Large intestine (tissue), 3 donors: ENCODE results near the gene GPR50. TPM values are rescaled to one million over a fixed set of nuclear protein-coding genes. Genes with fewer than 3 reads are reported as not detected.
A peak's percentile ranks its signal among the peaks of the same experiment; 100 is the strongest.

ENCODE experiments used
- DNase-seq, 2 donors: peaks; one replicate each; pipeline versions ENCODE4 v3.0.0 to v3.0.0-alpha.2; 2013
- H3K27ac ChIP-seq: one replicate; pipeline ENCODE4 v1.5.1; 2013; ENCODE audit warnings: low read length
- H3K27me3 ChIP-seq: 2 replicates; pipeline ENCODE4 v1.6.1; 2013; ENCODE audit warnings: low read length; ENCODE audit not compliant: control insufficient read depth, insufficient read depth
- H3K36me3 ChIP-seq: 2 replicates; pipeline ENCODE4 v1.6.1; 2013; ENCODE audit warnings: low read length; ENCODE audit not compliant: control insufficient read depth, insufficient read depth
- H3K4me1 ChIP-seq: one replicate; pipeline ENCODE4 v1.6.1; 2013; ENCODE audit warnings: low read length; ENCODE audit not compliant: control insufficient read depth, insufficient read depth
- H3K4me3 ChIP-seq: one replicate; pipeline ENCODE4 v1.5.1; 2013; ENCODE audit warnings: low read length
- H3K9me3 ChIP-seq: one replicate; pipeline ENCODE4 v1.6.1; 2013; ENCODE audit warnings: mild to moderate bottlenecking, low read depth, low read length, moderate library complexity; ENCODE audit not compliant: control insufficient read depth
- WGBS: methylation state at CpG from one replicate; pipeline ENCODE4 v1.1.5; 2013; ENCODE audit warnings: low lambda C conversion rate; ENCODE audit not compliant: insufficient coverage; 5-methylcytosine and 5-hydroxymethylcytosine counted together
- polyA plus RNA-seq: library from polyadenylated mRNA; unstranded; fragments of 120-200 nt; gene quantifications from one replicate; pipeline ENCODE4 v1.2.1, GENCODE V29; 2013

Gene GPR50
- polyA plus RNA-seq, 1 donor, result not detected

- no peak overlapping the region for H3K4me3 ChIP-seq
- H3K27me3 ChIP-seq, result peaks cover 62% of the 10 kb centered on the region
These were observed 911 bp upstream of the GPR50 start for GRCh38 chrX:151175283-151176062.

DNA sequence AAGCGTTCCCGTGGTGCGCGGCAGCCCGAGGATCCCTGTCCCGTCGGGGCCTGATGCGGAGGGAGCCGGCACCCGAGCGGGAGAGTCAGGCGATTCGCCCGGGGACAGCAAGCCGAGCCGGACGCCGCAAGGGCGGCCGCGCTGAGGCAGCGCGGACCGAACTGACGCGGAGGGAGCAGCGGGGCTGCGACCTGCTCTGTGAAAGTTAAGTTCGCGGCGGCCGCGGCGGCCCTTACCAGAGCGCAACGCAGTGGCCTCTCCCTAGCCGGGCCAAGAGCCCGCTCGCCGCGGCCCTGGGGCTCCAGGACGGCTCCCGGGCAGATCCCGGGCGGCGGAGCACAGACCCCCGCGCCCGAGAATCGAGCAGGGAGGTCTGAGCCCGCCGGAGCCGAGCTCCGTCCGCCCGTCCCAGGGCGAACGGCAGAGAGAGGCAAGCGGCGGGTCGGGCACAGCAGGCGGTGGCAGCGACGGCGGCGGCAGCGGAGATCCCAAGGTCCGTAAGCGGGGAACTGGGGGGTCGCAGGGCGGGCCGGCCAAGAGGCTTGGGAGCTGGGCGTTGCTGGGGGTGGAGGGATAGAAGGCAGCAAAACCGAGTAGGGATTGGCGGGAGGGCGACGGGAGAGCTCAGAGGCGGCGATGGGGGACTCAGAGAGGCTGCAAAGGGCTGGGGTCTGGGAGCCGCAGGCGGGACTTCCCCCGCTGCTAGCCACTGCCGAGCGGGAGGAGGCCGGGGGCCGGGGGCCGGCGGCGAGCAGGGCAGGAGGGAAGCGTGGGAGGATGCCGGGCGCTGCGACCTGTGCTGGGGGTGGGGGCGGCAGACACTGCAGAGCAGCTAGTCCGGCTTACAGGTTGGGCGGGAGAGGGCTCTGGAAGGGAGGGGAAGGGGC is 1.0 kb downstream of the GPR50 start:
- Histone ChIP-seq H3K27ac (no peak overlapping the region), H3K27me3 (peaks cover 64% of the 10 kb centered on the region), H3K4me1 (no peaks in the 10 kb centered on the region), H3K9me3 (no peaks in the 10 kb centered on the region), H3K4me3 (no peak overlapping the region), H3K36me3 (no peaks in the 10 kb centered on the region)
- DNase-seq, result peak in 1 of 2 donors; percentile 1
- no CpG with 5 or more reads among the region's 96 CpGs for WGBS

More at GRCh38 chrX:151175283-151176062, 911 bp upstream of the GPR50 start:
- no CpG with 5 or more reads among the region's 54 CpGs for WGBS
- Histone ChIP-seq H3K4me1 (no peaks in the 10 kb centered on the region), H3K9me3 (no peaks in the 10 kb centered on the region), H3K27ac (no peak overlapping the region), H3K36me3 (no peaks in the 10 kb centered on the region)
- no peak for DNase-seq

- Histone ChIP-seq H3K4me1 (no peaks in the 10 kb centered on the region), H3K27me3 (peaks cover 64% of the 10 kb centered on the region), H3K9me3 (no peaks in the 10 kb centered on the region), H3K4me3 (no peak overlapping the region), H3K36me3 (no peaks in the 10 kb centered on the region), H3K27ac (no peak overlapping the region)
- WGBS, result no CpG with 5 or more reads among the region's 18 CpGs
- no peak for DNase-seq
These were observed 2.4 kb downstream of the GPR50 start for GRCh38 chrX:151178746-151179145.

GRCh38 chrX:151180400-151180799 is 4.0 kb downstream of the GPR50 start:
- no peak overlapping the region for H3K27ac ChIP-seq
- no peaks in the 10 kb centered on the region for H3K36me3 ChIP-seq
- no peaks in the 10 kb centered on the region for H3K9me3 ChIP-seq
- DNase-seq, result no peak
- no peak overlapping the region for H3K4me3 ChIP-seq
- no peaks in the 10 kb centered on the region for H3K4me1 ChIP-seq
- peaks cover 55% of the 10 kb centered on the region for H3K27me3 ChIP-seq
- no CpG with 5 or more reads among the region's 18 CpGs for WGBS

DNA sequence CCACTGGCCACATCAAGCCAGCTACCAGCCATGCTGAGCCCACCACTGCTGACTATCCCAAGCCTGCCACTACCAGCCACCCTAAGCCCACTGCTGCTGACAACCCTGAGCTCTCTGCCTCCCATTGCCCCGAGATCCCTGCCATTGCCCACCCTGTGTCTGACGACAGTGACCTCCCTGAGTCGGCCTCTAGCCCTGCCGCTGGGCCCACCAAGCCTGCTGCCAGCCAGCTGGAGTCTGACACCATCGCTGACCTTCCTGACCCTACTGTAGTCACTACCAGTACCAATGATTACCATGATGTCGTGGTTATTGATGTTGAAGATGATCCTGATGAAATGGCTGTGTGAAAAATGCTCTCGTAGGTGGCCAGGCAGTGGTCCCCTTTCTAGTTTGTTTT is 4.7 kb downstream of the GPR50 start:
- Histone ChIP-seq H3K27me3 (peaks cover 48% of the 10 kb centered on the region), H3K36me3 (no peaks in the 10 kb centered on the region), H3K27ac (no peak overlapping the region), H3K4me1 (no peaks in the 10 kb centered on the region), H3K9me3 (no peaks in the 10 kb centered on the region), H3K4me3 (no peak overlapping the region)
- WGBS, result no CpG with 5 or more reads among the region's 7 CpGs
- DNase-seq, result no peak

DNA sequence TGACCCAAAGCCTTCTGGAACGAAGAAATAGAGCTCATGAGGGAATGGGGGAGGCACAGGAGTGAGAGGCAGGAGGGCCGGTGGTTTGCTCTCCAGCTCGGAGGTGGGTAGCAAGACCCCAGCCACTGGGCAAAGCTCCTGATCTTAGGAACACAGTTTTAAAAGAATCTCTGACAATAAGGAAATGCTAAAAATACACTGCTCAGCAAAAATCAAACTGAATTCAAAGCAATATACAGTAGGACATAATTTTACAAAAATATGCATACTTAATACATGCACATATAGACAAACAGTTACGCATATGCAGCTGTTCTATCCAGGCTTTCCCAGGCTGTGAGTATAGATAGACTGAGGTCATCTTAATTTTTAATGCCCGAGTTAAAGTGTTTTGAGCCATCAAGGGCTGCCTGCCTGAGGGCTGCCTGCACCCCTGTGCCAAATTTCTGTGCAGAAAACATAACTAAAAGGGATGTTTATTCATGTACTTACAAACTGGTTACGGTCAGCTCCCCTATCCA is 6.9 kb downstream of the GPR50 start:
- H3K36me3 ChIP-seq, result no peaks in the 10 kb centered on the region
- H3K9me3 ChIP-seq, result no peaks in the 10 kb centered on the region
- peaks cover 26% of the 10 kb centered on the region for H3K27me3 ChIP-seq
- no peak overlapping the region for H3K4me3 ChIP-seq
- no peak overlapping the region for H3K27ac ChIP-seq
- no CpG with 5 or more reads among the region's 6 CpGs for WGBS
- no peak for DNase-seq
- no peaks in the 10 kb centered on the region for H3K4me1 ChIP-seq

DNA sequence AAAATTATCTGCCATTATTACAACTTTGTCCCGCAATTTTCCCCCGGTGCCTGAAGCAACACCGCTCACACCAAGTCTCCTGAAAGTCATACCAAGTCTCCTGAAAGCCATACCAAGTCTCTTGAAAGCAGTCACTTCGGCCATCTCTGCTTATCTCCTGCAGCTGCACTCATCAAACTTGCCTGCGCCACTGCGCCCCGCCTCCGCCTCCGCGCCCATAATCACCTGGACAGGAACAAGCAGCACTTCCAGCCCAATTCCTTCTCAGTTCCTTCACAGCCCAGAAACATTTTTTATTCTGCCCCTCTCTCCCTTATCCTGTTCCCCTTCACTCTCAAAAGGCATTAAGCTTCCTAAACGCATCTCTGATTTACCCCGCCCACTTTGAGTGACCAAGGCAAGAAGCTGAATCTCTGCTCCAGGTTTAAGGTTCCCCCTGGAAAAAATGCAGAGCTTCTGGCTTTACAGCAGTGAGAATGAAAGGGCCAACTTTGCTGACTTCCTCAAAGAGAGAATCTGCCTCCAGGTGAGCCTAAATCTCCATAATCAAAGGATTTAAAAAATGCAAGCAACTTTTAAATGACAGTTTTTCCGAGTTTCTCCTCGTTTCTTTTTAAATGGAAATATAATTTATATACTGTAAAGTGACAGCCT is 7.7 kb downstream of the GPR50 start:
- DNase-seq, result no peak
- H3K36me3 ChIP-seq, result no peaks in the 10 kb centered on the region
- H3K27me3 ChIP-seq, result peaks cover 21% of the 10 kb centered on the region
- no peaks in the 10 kb centered on the region for H3K9me3 ChIP-seq
- H3K4me3 ChIP-seq, result no peak overlapping the region
- H3K4me1 ChIP-seq, result no peaks in the 10 kb centered on the region
- WGBS, result no CpG with 5 or more reads among the region's 14 CpGs
- H3K27ac ChIP-seq, result no peak overlapping the region

DNA sequence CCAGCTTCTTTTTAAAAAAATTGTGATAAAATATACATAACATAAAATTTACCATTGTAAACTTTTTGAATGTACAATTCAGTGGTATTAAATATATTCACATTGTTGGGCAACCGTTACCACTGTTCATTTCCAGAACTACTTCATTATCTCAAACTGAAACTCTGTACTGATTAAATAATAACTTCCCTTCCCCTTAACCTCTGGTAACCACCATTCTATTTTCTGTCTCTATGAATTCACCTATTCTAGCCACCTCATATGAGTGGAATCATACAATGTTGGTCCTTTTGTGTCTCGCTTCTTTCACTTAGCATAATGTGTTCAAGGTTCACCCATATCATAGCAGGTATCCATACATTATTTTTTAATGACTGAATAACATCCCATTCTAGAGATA is 8.3 kb downstream of the GPR50 start:
- peaks cover 15% of the 10 kb centered on the region for H3K27me3 ChIP-seq
- WGBS, result no CpG with 5 or more reads among the region's 2 CpGs
- no peaks in the 10 kb centered on the region for H3K36me3 ChIP-seq
- no peaks in the 10 kb centered on the region for H3K4me1 ChIP-seq
- H3K27ac ChIP-seq, result no peak overlapping the region
- no peaks in the 10 kb centered on the region for H3K9me3 ChIP-seq
- no peak overlapping the region for H3K4me3 ChIP-seq
- no peak for DNase-seq

DNA sequence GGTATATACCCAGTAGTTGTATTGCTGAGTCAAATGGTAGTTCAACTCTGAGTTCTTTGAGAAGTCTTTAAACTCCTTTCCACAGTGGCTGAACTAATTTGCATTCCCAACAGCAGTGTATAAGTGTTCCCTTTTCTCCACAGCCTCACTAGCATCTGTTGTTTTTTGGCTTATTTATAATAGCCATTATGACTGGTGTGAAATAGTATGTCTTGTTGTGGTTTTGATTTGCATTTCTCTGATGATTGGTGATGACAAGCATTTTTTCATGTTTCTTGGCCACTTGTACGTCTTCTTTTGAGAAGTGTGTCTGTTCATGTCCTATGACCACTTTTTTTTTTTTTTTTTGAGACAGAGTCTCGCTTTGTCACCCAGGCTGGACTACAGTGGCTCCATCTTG is 30.5 kb downstream of the GPR50 start:
- DNase-seq, result no peak
- Histone ChIP-seq H3K4me3 (no peak overlapping the region), H3K9me3 (no peaks in the 10 kb centered on the region), H3K27me3 (no peaks in the 10 kb centered on the region), H3K36me3 (no peaks in the 10 kb centered on the region), H3K4me1 (no peaks in the 10 kb centered on the region), H3K27ac (no peak overlapping the region)
- no CpG with 5 or more reads among the region's 2 CpGs for WGBS

DNA sequence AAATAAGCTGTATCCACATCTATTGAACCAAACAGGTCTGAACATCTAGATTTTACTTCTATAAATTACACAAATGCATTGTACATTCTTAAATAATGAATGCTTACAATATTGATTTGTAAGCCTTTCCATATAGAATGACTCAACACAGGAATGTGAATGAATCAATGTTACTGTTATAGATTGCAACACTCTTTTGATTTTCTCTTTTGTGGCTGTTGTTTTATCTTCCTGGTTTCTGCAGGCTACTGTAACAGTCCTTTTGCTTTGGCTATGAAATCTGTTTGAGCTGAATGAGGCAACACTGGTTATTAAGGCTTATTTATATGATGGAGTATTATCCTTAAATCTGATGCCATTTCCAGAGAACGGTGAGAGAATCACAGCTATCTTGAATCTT is 49.5 kb downstream of the GPR50 start:
- WGBS, result no CpG with 5 or more reads among the region's 1 CpG
- Histone ChIP-seq H3K27me3 (peaks cover 2% of the 10 kb centered on the region), H3K4me1 (no peaks in the 10 kb centered on the region), H3K9me3 (no peaks in the 10 kb centered on the region), H3K4me3 (no peak overlapping the region), H3K36me3 (no peaks in the 10 kb centered on the region), H3K27ac (no peak overlapping the region)
- no peak for DNase-seq
